K562 (cell line): ENCODE measurements around the gene ZNF763. TPM values are rescaled to one million over a fixed set of nuclear protein-coding genes. Genes with fewer than 3 reads are reported as not detected.

Experiments
- ATAC-seq: fragments of 200-7000 bp; cut with Tn5 transposase; 3 replicates; pipeline ENCODE4 v1.9.1; 2020; ENCODE audit warnings: moderate library complexity
- BruUV-seq: library from RNA; stranded (reverse); fragments of 400-500 nt; replicated peaks from 2 replicates; lab custom pipeline; 2021; lab: Mats Ljungman, UMichigan
- CTCF ChIA-PET: fragments of 300-600 bp; formaldehyde crosslinking; extraction: SDS; loops from one replicate; lab custom pipeline; 2021; ENCODE audit warnings: low intra/inter-chr PET ratio; lab: Yijun Ruan, JAX
- POLR2A ChIA-PET: fragments of 300-600, 350-650 bp; sonication (Branson Sonifier 250); formaldehyde crosslinking; extraction: SDS; loops from one replicate; lab custom pipeline; 2021; ENCODE audit warnings: antibody characterized with exemption, inconsistent platforms; lab: Yijun Ruan, JAX
- DNase-seq, 4 experiments: peaks; one replicate each; pipeline versions ENCODE4 v3.0.0 to v3.0.0-alpha.2; 2011 to 2018; ENCODE audit warnings: low spot score in 3 of 4, mixed read lengths in 3 of 4; ENCODE audit errors: extremely low read depth in 1 of 4
- FAIRE-seq: peaks from 2 replicates; lab custom pipeline; 2011; peaks lifted over from hg19 to GRCh38; lab: Jason Lieb, UNC
- H2AFZ ChIP-seq: 2 replicates; pipeline ENCODE4 v1.6.0; 2011; ENCODE audit warnings: low read depth, low read length, control low read depth, inconsistent platforms
- H3K27ac ChIP-seq: fragments of 200-600 bp; 3 replicates; pipeline ENCODE4 v1.8.0; 2011; ENCODE audit warnings: low read depth, mild to moderate bottlenecking, control low read depth, inconsistent platforms, low read length, moderate library complexity, mixed read lengths; ENCODE audit errors: extremely low read depth
- H3K27me3 ChIP-seq, 2 experiments: fragments of 300-600 bp in 1 of 2; 2 replicates in 1 of 2; 3 replicates in 1 of 2; pipeline versions ENCODE4 v1.6.0 to v1.8.0; 2011; ENCODE audit warnings: inconsistent platforms in 2 of 2, low read length in 2 of 2, mild to moderate bottlenecking in 1 of 2, mixed read lengths in 1 of 2, moderate library complexity in 1 of 2; ENCODE audit not compliant: control insufficient read depth in 2 of 2, insufficient read depth in 2 of 2
- H3K36me3 ChIP-seq: fragments of 300-600 bp; 3 replicates; pipeline ENCODE4 v1.8.0; 2011; ENCODE audit warnings: mild to moderate bottlenecking, low read length, inconsistent platforms; ENCODE audit not compliant: control insufficient read depth, insufficient read depth
- H3K4me1 ChIP-seq, 2 experiments: fragments of 200-600 bp in 1 of 2; replicated peaks in 1 of 2; 2 replicates in 1 of 2; 3 replicates in 1 of 2; pipeline versions ENCODE4 v1.5.1 to v1.8.0; 2011; ENCODE audit warnings: inconsistent platforms in 2 of 2, low read length in 2 of 2, mild to moderate bottlenecking in 1 of 2, mixed read lengths in 1 of 2, moderate library complexity in 1 of 2; ENCODE audit not compliant: control insufficient read depth in 2 of 2, insufficient read depth in 2 of 2
- H3K4me2 ChIP-seq: 2 replicates; pipeline ENCODE4 v1.6.1; 2011; ENCODE audit warnings: low read length, control low read depth, inconsistent platforms, mixed read lengths; ENCODE audit not compliant: insufficient read depth
- H3K4me3 ChIP-seq: fragments of 200-600 bp; sonication (generic), shearing (Covaris generic); 2 replicates; pipeline ENCODE4 v1.5.1; 2016; ENCODE audit warnings: control low read depth, inconsistent platforms
- H3K79me2 ChIP-seq: fragments of 200-600 bp; 3 replicates; pipeline ENCODE4 v1.8.0; 2011; ENCODE audit warnings: low read length, inconsistent platforms; ENCODE audit not compliant: control insufficient read depth, insufficient read depth
- H3K9ac ChIP-seq, 2 experiments: 2 replicates each; pipeline versions ENCODE4 v1.6.0 to v1.6.1; 2011; ENCODE audit warnings: low read depth in 2 of 2, low read length in 2 of 2, control low read depth in 1 of 2, inconsistent platforms in 1 of 2, mild to moderate bottlenecking in 1 of 2, mixed read lengths in 1 of 2; ENCODE audit not compliant: insufficient read depth in 1 of 2
- H3K9me1 ChIP-seq: one replicate; pipeline ENCODE4 v1.6.0; 2011; ENCODE audit warnings: inconsistent platforms, mild to moderate bottlenecking, low read length, moderate library complexity; ENCODE audit not compliant: control insufficient read depth, insufficient read depth
- H3K9me3 ChIP-seq: replicated peaks from 2 replicates; pipeline ENCODE4 v1.5.1; 2011; ENCODE audit warnings: low read depth, low read length, inconsistent platforms; ENCODE audit not compliant: control insufficient read depth, insufficient read depth
- H4K20me1 ChIP-seq: replicated peaks from 2 replicates; pipeline ENCODE4 v1.6.1; 2011; ENCODE audit warnings: low read length, inconsistent platforms, mixed read lengths; ENCODE audit not compliant: control insufficient read depth, insufficient read depth
- CBFA2T3 ChIP-seq: fragments of 450-650 bp; IDR thresholded peaks from 2 replicates; pipeline ENCODE4 v1.6.1; 2017
- NCOR1 ChIP-seq: fragments of 450-650 bp; IDR thresholded peaks from 2 replicates; pipeline ENCODE4 v1.6.1; 2016; ENCODE audit warnings: mild to moderate bottlenecking, moderate library complexity
- RFX5 ChIP-seq: IDR thresholded peaks from 2 replicates; pipeline ENCODE4 v1.6.1; 2011; ENCODE audit warnings: low read depth, mild to moderate bottlenecking, improper control_type of control experiment, low read length
- ZNF274 ChIP-seq: IDR thresholded peaks from 2 replicates; pipeline ENCODE4 v1.6.1; 2011; ENCODE audit warnings: low read depth, mild to moderate bottlenecking, low read length, moderate library complexity, borderline replicate concordance
- WGBS: fragments of 100-300 bp; shearing (Covaris generic); methylation state at CpG from one replicate; pipeline ENCODE4 v1.1.6; 2016; ENCODE audit warnings: low coverage, mixed read lengths; ENCODE audit not compliant: insufficient coverage; ENCODE audit errors: missing lambda C conversion rate; 5-methylcytosine and 5-hydroxymethylcytosine counted together
- in situ Hi-C: fragments of 300-500 bp; cut with MboI; formaldehyde crosslinking; loops from 4 replicates; pipeline ENCODE4 v1.15.0; 2018; ENCODE audit warnings: inconsistent platforms, mixed read lengths
- intact Hi-C: fragments of 100-400 bp; cut with micrococcal nuclease; formaldehyde crosslinking; loops from 2 replicates; pipeline ENCODE4 v1.14.2; 2022
- polyA plus RNA-seq, 8 experiments: library from polyadenylated mRNA; depleted of rRNA in 4 of 8; stranded (reverse) in 5 of 8; unstranded in 3 of 8; fragments of >200 nt; fragmentation: Nextera tagmentation in 2 of 8; fragmentation: Illumina TruSeq in 1 of 8; extraction: Ambion mirVana in 2 of 8; extraction: Trizol in 1 of 8; gene quantifications; 2 replicates each; pipeline versions ENCODE4 v1.2.1 to v1.2.3, GENCODE V29; 2011 to 2014; ENCODE audit warnings: inconsistent platforms in 1 of 8, missing spikeins in 1 of 8
- total RNA-seq, 7 experiments: library from RNA; depleted of rRNA in 6 of 7; stranded (reverse); fragments of >200 nt in 6 of 7; fragmentation: Illumina TruSeq in 2 of 7; extraction: Trizol in 2 of 7; gene quantifications; 2 replicates each; pipeline versions ENCODE4 v1.2.1 to v1.2.3, GENCODE V29; 2011 to 2021; ENCODE audit warnings: low replicate concordance in 1 of 7

ZNF763 gene
- total and polyA plus RNA-seq, 9 of the 15 experiments (the other 6 are each of a cell fraction or from before 2014, with no cell fraction given), result 0.08 to 0.28 (median 0.16) TPM; not detected in 3

DNA sequence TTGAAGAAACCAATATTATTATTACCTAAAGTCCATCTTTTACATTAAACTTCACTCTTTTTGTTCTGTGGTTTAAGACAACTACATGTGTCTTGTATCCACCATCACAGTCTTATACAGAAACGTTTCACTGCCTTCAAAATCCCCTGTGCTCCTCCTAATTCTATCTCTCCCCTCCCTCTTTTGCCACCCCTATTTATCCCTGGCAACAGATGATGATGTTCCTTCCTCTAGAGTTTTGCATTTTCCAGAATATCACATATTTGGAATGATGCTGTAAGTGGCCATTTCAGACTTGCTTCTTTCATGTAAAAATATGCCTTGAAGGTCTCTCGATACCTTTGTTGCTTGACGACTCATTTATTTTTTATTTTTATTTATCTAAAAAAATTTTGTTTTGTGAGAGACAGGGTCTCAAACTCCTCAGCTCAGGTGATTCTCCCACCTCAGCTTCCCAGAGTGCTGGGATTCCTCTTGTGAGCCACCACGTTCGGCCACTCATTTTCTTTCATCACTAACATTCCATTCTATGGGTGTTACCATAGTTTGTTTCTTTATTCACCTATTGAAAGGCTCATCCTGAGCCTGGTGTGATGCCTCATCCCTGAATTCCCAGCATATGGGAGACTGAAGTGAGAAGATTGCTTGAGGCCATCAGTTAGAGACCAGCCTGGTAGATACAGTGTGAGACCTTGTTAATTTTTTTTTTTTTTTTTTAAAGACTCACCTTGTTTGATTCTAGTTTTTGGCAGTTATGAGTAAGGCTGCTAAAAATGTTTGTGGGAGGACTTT, 8.4 kb downstream of the ZNF763 start:
- FAIRE-seq, result no peak
- H3K9me3 ChIP-seq, result peaks cover 2% of the 10 kb centered on the region; the same call in 1 of the 2 replicates
- 0% methylated on average over 5 of the region's 5 CpGs for WGBS

DNA sequence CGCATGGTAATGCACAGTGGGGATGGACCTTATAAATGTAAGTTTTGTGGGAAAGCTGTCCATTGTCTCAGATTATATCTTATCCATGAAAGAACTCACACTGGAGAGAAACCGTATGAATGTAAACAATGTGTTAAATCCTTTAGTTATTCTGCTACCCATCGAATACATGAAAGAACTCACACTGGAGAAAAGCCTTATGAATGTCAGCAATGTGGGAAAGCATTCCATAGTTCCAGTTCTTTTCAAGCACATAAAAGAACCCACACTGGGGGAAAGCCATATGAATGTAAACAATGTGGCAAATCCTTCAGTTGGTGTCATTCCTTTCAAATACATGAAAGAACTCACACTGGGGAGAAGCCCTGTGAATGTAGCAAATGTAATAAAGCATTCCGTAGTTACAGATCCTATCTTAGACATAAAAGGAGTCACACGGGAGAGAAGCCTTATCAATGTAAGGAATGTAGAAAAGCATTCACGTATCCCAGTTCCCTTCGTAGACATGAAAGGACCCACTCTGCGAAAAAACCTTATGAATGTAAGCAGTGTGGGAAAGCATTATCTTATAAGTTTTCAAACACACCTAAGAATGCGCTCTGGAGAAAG, 13.8 kb downstream of the ZNF763 start:
- Histone ChIP-seq H3K27ac (no peak overlapping the region), H3K4me2 (no peak overlapping the region), H3K9ac (no peak overlapping the region), H2AFZ (no peak overlapping the region), H3K4me3 (no peak overlapping the region), H3K4me1 (no peaks in the 10 kb centered on the region), H4K20me1 (no peaks in the 10 kb centered on the region), H3K27me3 (no peaks in the 10 kb centered on the region), H3K79me2 (no peaks in the 10 kb centered on the region), H3K9me3 (peaks cover 11% of the 10 kb centered on the region), H3K9me1 (no peaks in the 10 kb centered on the region), H3K36me3 (no peaks in the 10 kb centered on the region)
- intact Hi-C loops, result no loop called here
- FAIRE-seq (no peak), ATAC-seq (no peak), DNase-seq (no peak)
- no peak for TF ChIP-seq CBFA2T3
- TF ChIP-seq ZNF274, result peak; percentile 55; the same call in 1 of the 2 replicates
- ChIA-PET CTCF (no interaction called here), POLR2A (no interaction called here)
- 3% methylated on average over 9 of the region's 9 CpGs for WGBS
- in situ Hi-C loops, result no loop called here
- BruUV-seq, result no TSS peak

More for the DNA sequence above, 8.4 kb downstream of the ZNF763 start:
- ChIA-PET CTCF (no interaction called here), POLR2A (no interaction called here)
- H3K4me1 ChIP-seq, result no peaks in the 10 kb centered on the region
- H2AFZ ChIP-seq, result no peak overlapping the region
- ATAC-seq (no peak), DNase-seq (no peak)
- H4K20me1 ChIP-seq, result no peaks in the 10 kb centered on the region
- no peak overlapping the region for H3K27ac ChIP-seq
- H3K9me1 ChIP-seq, result no peaks in the 10 kb centered on the region
- peak; percentile 66; the same call in 1 of the 2 replicates for TF ChIP-seq RFX5
- TF ChIP-seq NCOR1, result no peak
- no peak overlapping the region for H3K4me3 ChIP-seq
- intact Hi-C loops, result no loop called here
- H3K4me2 ChIP-seq, result no peak overlapping the region
- H3K79me2 ChIP-seq, result no peaks in the 10 kb centered on the region
- in situ Hi-C loops, result no loop called here
- no peak overlapping the region for H3K9ac ChIP-seq
- no peaks in the 10 kb centered on the region for H3K36me3 ChIP-seq
- no TSS peak for BruUV-seq
- no peaks in the 10 kb centered on the region for H3K27me3 ChIP-seq
